ENCODE measurements around the gene RAP2B. TPM values are rescaled to one million over a fixed set of nuclear protein-coding genes. Genes with fewer than 3 reads are reported as not detected.

RAP2B gene
- polyA plus RNA-seq, 3 donors: 17.5 to 35.5 (median 24.7) TPM

- TF ChIP-seq CTCF (IDR thresholded peaks at IDR 0.05): no peak
- peak overlapping the region; percentile 97 to 99 for H3K4me3 Mint-ChIP-seq
- Histone ChIP-seq H3K9ac (ENCODE audit: insufficient read depth, low read length, poor library complexity, severe bottlenecking) (peak overlapping the region; percentile 93), H3K4me3 (replicated peaks in 1 of 3; ENCODE audit: low read depth in 2 of 3, low read length in 3 of 3) (peak overlapping the region; percentile 73 to 87 (median 86)), H2AFZ (ENCODE audit: insufficient read depth, low read depth, low read length, poor library complexity, severe bottlenecking) (peak overlapping the region; percentile 60), H3K79me2 (ENCODE audit: insufficient read depth, low read length) (peaks cover 28% of the 10 kb centered on the region), H3K9me3 (replicated peaks in 1 of 2; ENCODE audit: control insufficient read depth in 1 of 2, insufficient read depth in 1 of 2, low read length in 2 of 2) (no peaks in the 10 kb centered on the region), H3K4me1 (ENCODE audit: control insufficient read depth in 1 of 2, insufficient read depth in 2 of 2, low read length in 2 of 2) (peaks cover 21 to 30% of the 10 kb centered on the region in 2 donors), H4K20me1 (ENCODE audit: insufficient read depth, low read length) (peaks cover 23% of the 10 kb centered on the region), H3K27ac (ENCODE audit: low read depth in 1 of 2, low read length in 2 of 2) (peak overlapping the region; percentile 99 to 100), H3K27me3 (ENCODE audit: control insufficient read depth in 2 of 2, insufficient read depth in 2 of 2, low read length in 2 of 2) (no peaks in the 10 kb centered on the region), H3K4me2 (replicated peaks; ENCODE audit: extremely low read depth, low read length, poor library complexity, severe bottlenecking) (peak overlapping the region; percentile 87), H3K36me3 (replicated peaks in 1 of 2; ENCODE audit: control insufficient read depth in 1 of 2, insufficient read depth in 2 of 2, low read length in 2 of 2) (no peaks in the 10 kb centered on the region)
- H3K9me3 Mint-ChIP-seq: no peaks in the 10 kb centered on the region
- intact Hi-C loops (cut with micrococcal nuclease): loop anchor here (2.0 to 10.0 kb wide), 6 partner anchors 47 to 605 kb away; no protein-coding TSS in a partner anchor
- H3K27me3 Mint-ChIP-seq (ENCODE audit: low read depth in 3 of 3): no peaks in the 10 kb centered on the region
- WGBS (ENCODE audit: insufficient coverage): 92% methylated on average over 2 of the region's 9 CpGs
- H3K36me3 Mint-ChIP-seq: peaks cover 9 to 11% of the 10 kb centered on the region in 2 donors
- H3K27ac Mint-ChIP-seq: peak overlapping the region; percentile 99 to 100 (median 100)
- H3K4me1 Mint-ChIP-seq: peaks cover 18% of the 10 kb centered on the region
- DNase-seq: no peak
Measured at GRCh38 chr3:153159771-153160397, 2.1 kb upstream of the RAP2B start.

- peak overlapping the region; percentile 87 for H3K4me2 ChIP-seq (replicated peaks; ENCODE audit: extremely low read depth, low read length, poor library complexity, severe bottlenecking)
- DNase-seq: peak; percentile 97 to 98 (median 97)
- H3K4me3 ChIP-seq (replicated peaks in 1 of 3; ENCODE audit: low read depth in 2 of 3, low read length in 3 of 3): peak overlapping the region; percentile 73 to 87 (median 86)
- intact Hi-C loops (cut with micrococcal nuclease): loop anchor here (2.0 to 10.0 kb wide), 6 partner anchors 47 to 604 kb away; no protein-coding TSS in a partner anchor
- H3K4me1 ChIP-seq (ENCODE audit: control insufficient read depth in 1 of 2, insufficient read depth in 2 of 2, low read length in 2 of 2): peaks cover 28 to 37% of the 10 kb centered on the region in 2 donors
- H3K36me3 Mint-ChIP-seq: peaks cover 16 to 18% of the 10 kb centered on the region in 2 donors
- peaks cover 36% of the 10 kb centered on the region for H3K79me2 ChIP-seq (ENCODE audit: insufficient read depth, low read length)
- H2AFZ ChIP-seq (ENCODE audit: insufficient read depth, low read depth, low read length, poor library complexity, severe bottlenecking): peak overlapping the region; percentile 60
- peak overlapping the region; percentile 93 for H3K9ac ChIP-seq (ENCODE audit: insufficient read depth, low read length, poor library complexity, severe bottlenecking)
- no peaks in the 10 kb centered on the region for H3K9me3 Mint-ChIP-seq
- H3K27me3 Mint-ChIP-seq (ENCODE audit: low read depth in 3 of 3): no peaks in the 10 kb centered on the region
- 1% methylated on average over 41 of the region's 43 CpGs for WGBS (ENCODE audit: insufficient coverage)
- H3K27ac ChIP-seq (ENCODE audit: low read depth in 1 of 2, low read length in 2 of 2): peak overlapping the region; percentile 99 to 100
- peaks cover 25% of the 10 kb centered on the region for H3K4me1 Mint-ChIP-seq
- H3K27ac Mint-ChIP-seq: peak overlapping the region; percentile 99 to 100 (median 100)
- TF ChIP-seq CTCF (IDR thresholded peaks at IDR 0.05): no peak
- peak overlapping the region; percentile 97 to 99 for H3K4me3 Mint-ChIP-seq
- no peaks in the 10 kb centered on the region for H3K27me3 ChIP-seq (ENCODE audit: control insufficient read depth in 2 of 2, insufficient read depth in 2 of 2, low read length in 2 of 2)
- H4K20me1 ChIP-seq (ENCODE audit: insufficient read depth, low read length): peaks cover 30% of the 10 kb centered on the region
- no peaks in the 10 kb centered on the region for H3K9me3 ChIP-seq (replicated peaks in 1 of 2; ENCODE audit: control insufficient read depth in 1 of 2, insufficient read depth in 1 of 2, low read length in 2 of 2)
- no peaks in the 10 kb centered on the region for H3K36me3 ChIP-seq (replicated peaks in 1 of 2; ENCODE audit: control insufficient read depth in 1 of 2, insufficient read depth in 2 of 2, low read length in 2 of 2)
Measured at GRCh38 chr3:153160451-153161137, 1.4 kb upstream of the RAP2B start.
